ENCODE measurements around the gene DNAH6.

DNA sequence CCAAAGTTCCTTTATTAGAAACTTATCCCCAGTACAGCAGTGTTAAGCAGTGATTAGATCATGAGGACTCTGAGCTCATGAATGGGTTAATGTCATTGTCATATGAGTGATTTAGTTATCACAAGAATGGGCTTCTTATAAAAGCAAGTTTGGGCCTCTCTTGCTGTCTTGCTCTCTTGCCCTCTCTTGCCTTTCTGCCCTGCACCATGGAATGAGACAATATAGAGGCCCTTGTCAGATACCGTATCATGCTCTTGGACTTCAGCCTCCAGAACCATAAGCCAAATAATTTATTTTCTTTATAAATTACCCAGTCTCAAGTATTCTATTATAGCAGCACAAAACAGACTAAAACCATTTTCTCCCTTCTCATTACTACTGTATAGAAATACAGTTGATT lies 238.8 kb downstream of the DNAH6 start:
- TF ChIP-seq, protein P1, sequence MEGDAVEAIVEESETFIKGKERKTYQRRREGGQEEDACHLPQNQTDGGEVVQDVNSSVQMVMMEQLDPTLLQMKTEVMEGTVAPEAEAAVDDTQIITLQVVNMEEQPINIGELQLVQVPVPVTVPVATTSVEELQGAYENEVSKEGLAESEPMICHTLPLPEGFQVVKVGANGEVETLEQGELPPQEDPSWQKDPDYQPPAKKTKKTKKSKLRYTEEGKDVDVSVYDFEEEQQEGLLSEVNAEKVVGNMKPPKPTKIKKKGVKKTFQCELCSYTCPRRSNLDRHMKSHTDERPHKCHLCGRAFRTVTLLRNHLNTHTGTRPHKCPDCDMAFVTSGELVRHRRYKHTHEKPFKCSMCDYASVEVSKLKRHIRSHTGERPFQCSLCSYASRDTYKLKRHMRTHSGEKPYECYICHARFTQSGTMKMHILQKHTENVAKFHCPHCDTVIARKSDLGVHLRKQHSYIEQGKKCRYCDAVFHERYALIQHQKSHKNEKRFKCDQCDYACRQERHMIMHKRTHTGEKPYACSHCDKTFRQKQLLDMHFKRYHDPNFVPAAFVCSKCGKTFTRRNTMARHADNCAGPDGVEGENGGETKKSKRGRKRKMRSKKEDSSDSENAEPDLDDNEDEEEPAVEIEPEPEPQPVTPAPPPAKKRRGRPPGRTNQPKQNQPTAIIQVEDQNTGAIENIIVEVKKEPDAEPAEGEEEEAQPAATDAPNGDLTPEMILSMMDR (IDR thresholded peaks at IDR 0.05): no peak
- TF ChIP-seq POLR2A (IDR thresholded peaks at IDR 0.05) (no peak), POLR2AphosphoS5 (IDR thresholded peaks at IDR 0.05) (no peak)
